ENCODE data around the gene MED4.

DNA sequence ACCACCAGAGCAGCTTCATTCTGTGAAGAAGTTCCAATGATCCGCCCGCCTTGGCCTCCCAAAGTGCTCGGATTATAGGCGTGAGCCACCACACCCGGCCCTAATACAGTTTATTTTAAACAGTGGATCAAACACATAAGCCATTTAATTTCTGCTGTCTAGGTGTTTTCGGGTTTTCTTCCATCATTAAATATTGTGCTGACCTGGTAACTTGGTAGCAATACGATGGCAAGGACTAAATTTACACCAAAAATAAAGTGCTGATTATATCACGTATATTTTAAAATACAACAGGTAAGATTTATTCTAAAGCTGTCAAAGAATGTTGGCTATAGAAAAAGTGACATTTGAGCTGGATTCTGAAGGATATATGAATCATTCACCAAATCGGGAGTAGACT, 1.3 kb downstream of the MED4 start:
- TF ChIP-seq, protein P1, sequence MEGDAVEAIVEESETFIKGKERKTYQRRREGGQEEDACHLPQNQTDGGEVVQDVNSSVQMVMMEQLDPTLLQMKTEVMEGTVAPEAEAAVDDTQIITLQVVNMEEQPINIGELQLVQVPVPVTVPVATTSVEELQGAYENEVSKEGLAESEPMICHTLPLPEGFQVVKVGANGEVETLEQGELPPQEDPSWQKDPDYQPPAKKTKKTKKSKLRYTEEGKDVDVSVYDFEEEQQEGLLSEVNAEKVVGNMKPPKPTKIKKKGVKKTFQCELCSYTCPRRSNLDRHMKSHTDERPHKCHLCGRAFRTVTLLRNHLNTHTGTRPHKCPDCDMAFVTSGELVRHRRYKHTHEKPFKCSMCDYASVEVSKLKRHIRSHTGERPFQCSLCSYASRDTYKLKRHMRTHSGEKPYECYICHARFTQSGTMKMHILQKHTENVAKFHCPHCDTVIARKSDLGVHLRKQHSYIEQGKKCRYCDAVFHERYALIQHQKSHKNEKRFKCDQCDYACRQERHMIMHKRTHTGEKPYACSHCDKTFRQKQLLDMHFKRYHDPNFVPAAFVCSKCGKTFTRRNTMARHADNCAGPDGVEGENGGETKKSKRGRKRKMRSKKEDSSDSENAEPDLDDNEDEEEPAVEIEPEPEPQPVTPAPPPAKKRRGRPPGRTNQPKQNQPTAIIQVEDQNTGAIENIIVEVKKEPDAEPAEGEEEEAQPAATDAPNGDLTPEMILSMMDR (IDR thresholded peaks at IDR 0.05; ENCODE audit: low read depth, low read length), result no peak
- TF ChIP-seq POLR2A (IDR thresholded peaks at IDR 0.05; ENCODE audit: extremely low read depth, insufficient read length) (no peak), MYC (IDR thresholded peaks at IDR 0.05; ENCODE audit: low read depth, low read length) (no peak)
- TF ChIP-seq, protein P2, sequence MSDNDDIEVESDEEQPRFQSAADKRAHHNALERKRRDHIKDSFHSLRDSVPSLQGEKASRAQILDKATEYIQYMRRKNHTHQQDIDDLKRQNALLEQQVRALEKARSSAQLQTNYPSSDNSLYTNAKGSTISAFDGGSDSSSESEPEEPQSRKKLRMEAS (IDR thresholded peaks at IDR 0.05; ENCODE audit: low read depth, low read length), result no peak

Measured in NB4 (cell line).